Measurements from ENCODE around the gene MS4A3.

Gene MS4A3

GRCh38 chr11:60116996-60117790 is 60.7 kb downstream of the MS4A3 start:
- Histone ChIP-seq H3K79me2 (ENCODE audit: control insufficient read depth, low read length) (no peaks in the 10 kb centered on the region), H3K4me1 (ENCODE audit: control insufficient read depth, low read length) (peaks cover 37% of the 10 kb centered on the region), H3K27me3 (ENCODE audit: control insufficient read depth, low read length) (no peaks in the 10 kb centered on the region), H4K20me1 (ENCODE audit: control insufficient read depth, insufficient read depth, low read depth, low read length) (no peaks in the 10 kb centered on the region), H3K36me3 (ENCODE audit: control insufficient read depth, low read length) (no peaks in the 10 kb centered on the region), H3K4me2 (ENCODE audit: low read length) (no peak overlapping the region), H3K27ac (ENCODE audit: low read depth, low read length) (no peak overlapping the region), H3K4me3 (ENCODE audit: low read length) (no peak overlapping the region), H3K9me2 (replicated peaks; ENCODE audit: control insufficient read depth, low read length) (no peaks in the 10 kb centered on the region), H3K9me3 (ENCODE audit: control insufficient read depth, insufficient read depth, low read length) (no peaks in the 10 kb centered on the region), H3F3A (ENCODE audit: control insufficient read depth, insufficient read depth) (peaks cover 6% of the 10 kb centered on the region)
- no peak for TF ChIP-seq CTCF (IDR thresholded peaks at IDR 0.05; ENCODE audit: low read depth, low read length, poor library complexity, severe bottlenecking)
- TF ChIP-seq EZH2phosphoT487 (IDR thresholded peaks at IDR 0.05; ENCODE audit: borderline replicate concordance, low read length), result no peak

GRCh38 chr11:60118338-60118737 is 61.9 kb downstream of the MS4A3 start:
- Histone ChIP-seq H4K20me1 (ENCODE audit: control insufficient read depth, insufficient read depth, low read depth, low read length) (no peaks in the 10 kb centered on the region), H3K4me2 (ENCODE audit: low read length) (no peak overlapping the region), H3K9me2 (replicated peaks; ENCODE audit: control insufficient read depth, low read length) (no peaks in the 10 kb centered on the region), H3K79me2 (ENCODE audit: control insufficient read depth, low read length) (no peaks in the 10 kb centered on the region), H3F3A (ENCODE audit: control insufficient read depth, insufficient read depth) (peaks cover 6% of the 10 kb centered on the region), H3K27me3 (ENCODE audit: control insufficient read depth, low read length) (no peaks in the 10 kb centered on the region), H3K36me3 (ENCODE audit: control insufficient read depth, low read length) (no peaks in the 10 kb centered on the region), H3K9me3 (ENCODE audit: control insufficient read depth, insufficient read depth, low read length) (no peaks in the 10 kb centered on the region), H3K4me1 (ENCODE audit: control insufficient read depth, low read length) (peaks cover 46% of the 10 kb centered on the region), H3K27ac (ENCODE audit: low read depth, low read length) (no peak overlapping the region), H3K4me3 (ENCODE audit: low read length) (no peak overlapping the region)
- TF ChIP-seq EZH2phosphoT487 (IDR thresholded peaks at IDR 0.05; ENCODE audit: borderline replicate concordance, low read length), result no peak
- TF ChIP-seq CTCF (IDR thresholded peaks at IDR 0.05; ENCODE audit: low read depth, low read length, poor library complexity, severe bottlenecking), result no peak

- no peaks in the 10 kb centered on the region for H3K9me3 ChIP-seq (ENCODE audit: control insufficient read depth, insufficient read depth, low read length)
- no peaks in the 10 kb centered on the region for H3K27me3 ChIP-seq (ENCODE audit: control insufficient read depth, low read length)
- H4K20me1 ChIP-seq (ENCODE audit: control insufficient read depth, insufficient read depth, low read depth, low read length), result no peaks in the 10 kb centered on the region
- no peaks in the 10 kb centered on the region for H3K79me2 ChIP-seq (ENCODE audit: control insufficient read depth, low read length)
- H3K9me2 ChIP-seq (replicated peaks; ENCODE audit: control insufficient read depth, low read length), result no peaks in the 10 kb centered on the region
- H3K4me2 ChIP-seq (ENCODE audit: low read length), result peak overlapping the region; percentile 49
- TF ChIP-seq CTCF (IDR thresholded peaks at IDR 0.05; ENCODE audit: low read depth, low read length, poor library complexity, severe bottlenecking), result no peak
- no peak for TF ChIP-seq EZH2phosphoT487 (IDR thresholded peaks at IDR 0.05; ENCODE audit: borderline replicate concordance, low read length)
- H3K36me3 ChIP-seq (ENCODE audit: control insufficient read depth, low read length), result no peaks in the 10 kb centered on the region
- H3K27ac ChIP-seq (ENCODE audit: low read depth, low read length), result peak overlapping the region; percentile 56
- H3K4me1 ChIP-seq (ENCODE audit: control insufficient read depth, low read length), result peaks cover 60% of the 10 kb centered on the region
- peak overlapping the region; percentile 30; the same call in 1 of the 2 replicates for H3K4me3 ChIP-seq (ENCODE audit: low read length)
- peaks cover 6% of the 10 kb centered on the region for H3F3A ChIP-seq (ENCODE audit: control insufficient read depth, insufficient read depth)
Observed at GRCh38 chr11:60119710-60120109, 63.2 kb downstream of the MS4A3 start.
